ENCODE measurements around the gene ADAM33. TPM values are rescaled to one million over a fixed set of nuclear protein-coding genes. Genes with fewer than 3 reads are reported as not detected.

Gene ADAM33
- total RNA-seq, 1 experiment from 2014 or later, result not detected

GRCh38 chr20:3663031-3663701 is 18.6 kb downstream of the ADAM33 start, which contains the start of gene GFRA4 (continued):
- TF ChIP-seq ZBTB33 (IDR thresholded peaks at IDR 0.05; ENCODE audit: extremely low read depth, insufficient replicate concordance, low read length) (no peak), JUND (IDR thresholded peaks at IDR 0.05) (no peak)

- no peak for TF ChIP-seq TCF7L2 (IDR thresholded peaks at IDR 0.05; ENCODE audit: borderline replicate concordance, extremely low read depth, insufficient read depth, insufficient read length)
- Histone ChIP-seq H3K9me3 (ENCODE audit: control insufficient read depth in 1 of 2, insufficient read depth in 1 of 2, low read depth in 1 of 2, low read length in 2 of 2) (no peaks in the 10 kb centered on the region; a peak in 1 of 4 replicates), H3K4me1 (ENCODE audit: control insufficient read depth in 1 of 2, insufficient read depth in 2 of 2, low read length in 2 of 2) (no peaks in the 10 kb centered on the region), H3K4me2 (ENCODE audit: low read length) (no peak overlapping the region), H4K20me1 (ENCODE audit: insufficient read depth) (no peaks in the 10 kb centered on the region), H3K9me2 (ENCODE audit: insufficient read depth) (no peaks in the 10 kb centered on the region), H2AFZ (ENCODE audit: low read depth, low read length, poor library complexity, severe bottlenecking) (no peak overlapping the region), H3K27me3 (ENCODE audit: insufficient read depth, low read length) (no peaks in the 10 kb centered on the region), H3K36me3 (ENCODE audit: control insufficient read depth in 1 of 2, insufficient read depth in 2 of 2, low read length in 2 of 2) (no peaks in the 10 kb centered on the region), H3K79me2 (ENCODE audit: insufficient read depth, low read length) (no peaks in the 10 kb centered on the region), H3K9ac (ENCODE audit: low read length) (no peak overlapping the region), H3K4me3 (replicated peaks in 1 of 2; ENCODE audit: low read depth in 1 of 2, low read length in 2 of 2) (no peak overlapping the region), H3K27ac (ENCODE audit: low read depth, low read length) (no peak overlapping the region)
- intact Hi-C loops (cut with micrococcal nuclease), result no loop called here
- CTCF ChIA-PET, result no interaction called here
- no peak for DNase-seq (ENCODE audit: low read depth, low spot score)
- ATAC-seq, result no peak
- RAD21 ChIA-PET (ENCODE audit: low non-redundant PET in 1 of 2, low total read pairs in 2 of 2, uncharacterized antibody in 2 of 2, unreplicated experiment in 2 of 2), result no interaction called here
- POLR2A ChIA-PET, result no interaction called here
- no TSS peak for BruUV-seq (replicated peaks)
These were observed 19.8 kb downstream of the ADAM33 start for GRCh38 chr20:3661814-3662665.

All from HCT116 (cell line).